ENCODE data around the gene ITPR2. TPM values are rescaled to one million over a fixed set of nuclear protein-coding genes. Genes with fewer than 3 reads are reported as not detected.

Gene ITPR2
- total RNA-seq, 1 donor from 2014 or later, result 77.9 TPM

DNA sequence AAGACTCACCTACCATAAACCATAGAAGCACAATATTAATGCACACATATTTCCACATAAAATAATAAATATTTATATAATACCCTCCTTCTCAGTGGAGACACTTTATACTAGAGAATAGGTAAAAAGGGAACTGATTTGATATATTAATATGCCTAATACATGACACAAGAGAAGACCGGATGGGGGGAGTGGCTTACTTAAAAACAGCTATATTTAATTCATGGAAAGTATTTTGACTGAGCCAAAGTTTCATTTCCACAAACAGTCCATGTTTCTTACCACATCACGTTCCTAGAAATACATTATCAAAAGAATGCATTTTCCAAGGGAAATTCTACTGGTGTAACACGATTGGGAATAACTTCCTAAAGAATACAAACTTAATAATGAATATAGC lies 63.4 kb downstream of the ITPR2 start:
- TF ChIP-seq, protein P1, sequence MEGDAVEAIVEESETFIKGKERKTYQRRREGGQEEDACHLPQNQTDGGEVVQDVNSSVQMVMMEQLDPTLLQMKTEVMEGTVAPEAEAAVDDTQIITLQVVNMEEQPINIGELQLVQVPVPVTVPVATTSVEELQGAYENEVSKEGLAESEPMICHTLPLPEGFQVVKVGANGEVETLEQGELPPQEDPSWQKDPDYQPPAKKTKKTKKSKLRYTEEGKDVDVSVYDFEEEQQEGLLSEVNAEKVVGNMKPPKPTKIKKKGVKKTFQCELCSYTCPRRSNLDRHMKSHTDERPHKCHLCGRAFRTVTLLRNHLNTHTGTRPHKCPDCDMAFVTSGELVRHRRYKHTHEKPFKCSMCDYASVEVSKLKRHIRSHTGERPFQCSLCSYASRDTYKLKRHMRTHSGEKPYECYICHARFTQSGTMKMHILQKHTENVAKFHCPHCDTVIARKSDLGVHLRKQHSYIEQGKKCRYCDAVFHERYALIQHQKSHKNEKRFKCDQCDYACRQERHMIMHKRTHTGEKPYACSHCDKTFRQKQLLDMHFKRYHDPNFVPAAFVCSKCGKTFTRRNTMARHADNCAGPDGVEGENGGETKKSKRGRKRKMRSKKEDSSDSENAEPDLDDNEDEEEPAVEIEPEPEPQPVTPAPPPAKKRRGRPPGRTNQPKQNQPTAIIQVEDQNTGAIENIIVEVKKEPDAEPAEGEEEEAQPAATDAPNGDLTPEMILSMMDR (IDR thresholded peaks at IDR 0.05; ENCODE audit: partially characterized antibody, unreplicated experiment), result no peak
- Mint-ChIP-seq H3K4me1 (ENCODE audit: low read depth, unreplicated experiment) (no peaks in the 10 kb centered on the region), H3K9me3 (ENCODE audit: unreplicated experiment) (no peaks in the 10 kb centered on the region), H3K36me3 (ENCODE audit: unreplicated experiment) (no peaks in the 10 kb centered on the region), H3K27me3 (ENCODE audit: unreplicated experiment) (peaks cover 6% of the 10 kb centered on the region), H3K27ac (ENCODE audit: unreplicated experiment) (no peak overlapping the region), H3K4me3 (ENCODE audit: unreplicated experiment) (no peak overlapping the region)
- DNase-seq, result no peak

DNA sequence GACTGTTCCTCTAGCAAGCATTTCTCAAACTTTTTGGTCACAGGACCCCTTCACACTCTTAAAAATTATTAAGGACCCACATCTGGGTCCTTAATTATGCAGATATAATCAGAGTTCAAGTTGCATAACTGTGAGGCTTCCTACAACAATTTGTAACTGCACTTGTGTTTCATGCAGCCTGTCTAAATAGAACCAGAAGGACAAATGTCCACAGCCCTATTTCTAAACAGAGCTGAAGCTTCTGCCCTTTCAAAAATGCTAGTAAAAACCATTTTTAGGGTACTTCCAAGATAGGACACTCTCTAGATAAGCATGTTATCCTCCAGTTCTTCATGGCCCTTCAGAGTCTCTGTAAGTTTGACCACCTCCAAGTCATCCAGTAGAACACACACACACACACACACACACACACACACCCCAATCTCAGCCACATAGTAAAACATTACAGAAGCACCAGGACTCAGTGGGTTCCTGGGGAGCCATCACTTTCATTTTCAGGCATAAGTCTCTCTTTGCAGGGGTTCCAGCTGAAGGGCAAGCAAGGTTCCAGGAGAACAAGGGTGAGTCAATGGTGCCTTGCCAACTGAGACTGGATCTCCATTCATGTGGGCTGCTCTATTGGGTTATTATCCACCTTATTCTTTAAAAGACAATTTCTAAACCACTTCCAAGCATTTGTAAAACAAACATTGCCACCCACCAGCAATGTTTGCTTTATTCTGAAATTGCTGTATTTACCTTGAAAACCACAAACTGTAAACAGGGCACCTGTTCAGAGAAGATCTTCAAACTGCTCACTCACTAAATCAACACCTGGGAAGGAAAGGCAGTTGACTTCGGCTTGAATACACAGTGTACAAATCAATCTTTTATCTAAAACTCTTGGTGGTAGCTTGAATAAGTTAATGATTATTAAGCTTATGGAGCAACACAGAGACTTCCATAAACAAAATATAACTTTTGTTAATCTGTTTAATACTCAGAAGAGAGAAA lies 64.1 kb downstream of the ITPR2 start:
- Mint-ChIP-seq H3K4me1 (ENCODE audit: low read depth, unreplicated experiment) (no peaks in the 10 kb centered on the region), H3K36me3 (ENCODE audit: unreplicated experiment) (no peaks in the 10 kb centered on the region), H3K27ac (ENCODE audit: unreplicated experiment) (no peak overlapping the region), H3K4me3 (ENCODE audit: unreplicated experiment) (no peak overlapping the region), H3K27me3 (ENCODE audit: unreplicated experiment) (peaks cover 6% of the 10 kb centered on the region), H3K9me3 (ENCODE audit: unreplicated experiment) (no peaks in the 10 kb centered on the region)
- TF ChIP-seq, protein P1 (IDR thresholded peaks at IDR 0.05; ENCODE audit: partially characterized antibody, unreplicated experiment), result no peak
- DNase-seq, result no peak

DNA sequence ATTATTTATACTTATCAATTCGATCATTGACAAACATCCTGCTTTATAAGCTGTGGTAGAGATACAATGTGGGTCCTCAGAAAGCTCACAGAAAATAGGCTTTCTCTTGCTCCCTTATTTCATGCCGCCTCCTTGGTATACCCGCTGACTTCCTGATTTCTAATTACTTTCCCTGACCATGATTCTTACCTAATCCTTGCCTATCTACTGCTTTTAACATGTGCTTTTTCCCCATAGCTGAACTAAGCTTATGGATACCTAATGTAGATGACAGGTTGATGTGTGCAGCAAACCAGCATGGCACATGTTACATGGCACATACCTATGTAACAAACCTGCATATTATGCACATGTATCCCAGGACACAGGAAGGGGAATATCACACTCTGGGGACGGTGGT lies 65.1 kb downstream of the ITPR2 start:
- TF ChIP-seq, protein P1 (IDR thresholded peaks at IDR 0.05; ENCODE audit: partially characterized antibody, unreplicated experiment), result no peak
- DNase-seq, result no peak
- Mint-ChIP-seq H3K4me3 (ENCODE audit: unreplicated experiment) (no peak overlapping the region), H3K27me3 (ENCODE audit: unreplicated experiment) (peaks cover 6% of the 10 kb centered on the region), H3K4me1 (ENCODE audit: low read depth, unreplicated experiment) (no peaks in the 10 kb centered on the region), H3K27ac (ENCODE audit: unreplicated experiment) (no peak overlapping the region), H3K36me3 (ENCODE audit: unreplicated experiment) (no peaks in the 10 kb centered on the region), H3K9me3 (ENCODE audit: unreplicated experiment) (no peaks in the 10 kb centered on the region)

DNA sequence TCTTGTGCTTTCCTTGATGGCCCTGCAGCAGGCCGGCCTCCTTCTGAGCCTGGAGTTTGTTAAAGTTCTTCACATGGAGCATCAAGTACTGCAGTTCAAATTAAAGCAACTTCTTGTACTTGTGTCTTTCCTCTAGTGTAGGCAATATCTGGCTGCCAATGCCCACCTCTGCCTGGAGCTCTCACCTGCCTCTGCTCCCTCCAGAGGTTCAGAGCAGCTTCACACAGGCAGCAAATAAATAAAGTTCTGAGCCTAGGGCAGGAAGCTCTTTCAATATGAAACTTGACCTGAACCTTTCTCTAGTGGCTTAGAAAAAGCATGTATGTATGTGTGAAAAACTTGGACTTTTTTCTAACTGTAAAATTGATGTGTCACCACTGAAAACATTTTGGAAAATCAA lies 65.9 kb downstream of the ITPR2 start:
- peaks cover 1% of the 10 kb centered on the region for H3K9me3 Mint-ChIP-seq (ENCODE audit: unreplicated experiment)
- H3K27me3 Mint-ChIP-seq (ENCODE audit: unreplicated experiment), result peaks cover 6% of the 10 kb centered on the region
- no peak overlapping the region for H3K27ac Mint-ChIP-seq (ENCODE audit: unreplicated experiment)
- TF ChIP-seq, protein P1 (IDR thresholded peaks at IDR 0.05; ENCODE audit: partially characterized antibody, unreplicated experiment), result no peak
- no peaks in the 10 kb centered on the region for H3K4me1 Mint-ChIP-seq (ENCODE audit: low read depth, unreplicated experiment)
- DNase-seq, result no peak
- H3K36me3 Mint-ChIP-seq (ENCODE audit: unreplicated experiment), result peaks cover 2% of the 10 kb centered on the region
- H3K4me3 Mint-ChIP-seq (ENCODE audit: unreplicated experiment), result no peak overlapping the region

DNA sequence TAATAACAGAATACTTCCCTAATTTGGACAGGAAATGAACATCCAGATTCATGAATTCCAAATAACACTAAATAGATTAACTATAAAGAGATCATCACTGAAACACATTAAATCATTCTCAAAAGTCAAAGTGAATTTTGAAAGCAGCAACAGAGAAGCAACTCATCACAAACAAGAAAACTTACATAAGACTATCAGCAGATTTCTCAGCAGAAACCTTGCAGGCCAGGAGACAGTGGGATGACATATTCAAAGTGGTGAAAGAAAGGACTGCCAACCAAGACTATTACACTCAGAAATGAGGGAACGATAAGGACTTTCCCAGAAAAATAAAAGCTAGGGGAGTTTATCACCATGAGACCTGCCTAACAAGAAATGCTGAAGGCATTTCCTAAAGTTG lies 70.8 kb downstream of the ITPR2 start:
- Mint-ChIP-seq H3K27me3 (ENCODE audit: unreplicated experiment) (peaks cover 1% of the 10 kb centered on the region), H3K36me3 (ENCODE audit: unreplicated experiment) (peaks cover 24% of the 10 kb centered on the region), H3K4me3 (ENCODE audit: unreplicated experiment) (no peak overlapping the region), H3K4me1 (ENCODE audit: low read depth, unreplicated experiment) (no peaks in the 10 kb centered on the region), H3K9me3 (ENCODE audit: unreplicated experiment) (peaks cover 12% of the 10 kb centered on the region), H3K27ac (ENCODE audit: unreplicated experiment) (no peak overlapping the region)
- TF ChIP-seq, protein P1 (IDR thresholded peaks at IDR 0.05; ENCODE audit: partially characterized antibody, unreplicated experiment), result no peak
- DNase-seq, result no peak

Data from glutamatergic neuron (in vitro differentiated cells).